KOPT-K1 (cell line): ENCODE data around the gene EFL1.

Experiments
- H3K27ac ChIP-seq: fragments of 200-600 bp; sonication (generic); 2 replicates; pipeline ENCODE4 v1.5.1; 2016; ENCODE audit warnings: antibody characterized with exemption, mild to moderate bottlenecking, low read depth, low read length; ENCODE audit not compliant: poor library complexity, severe bottlenecking
- H3K36me3 ChIP-seq: fragments of 200-600 bp; sonication (generic); 2 replicates; pipeline ENCODE4 v1.5.1; 2017; ENCODE audit warnings: antibody characterized with exemption, mild to moderate bottlenecking, low read length, moderate library complexity; ENCODE audit not compliant: insufficient read depth
- H3K9me3 ChIP-seq: fragments of 200-600 bp; sonication (generic); 2 replicates; pipeline ENCODE4 v1.5.1; 2017; ENCODE audit warnings: antibody characterized with exemption, low read length, mild to moderate bottlenecking; ENCODE audit not compliant: insufficient read depth, poor library complexity, severe bottlenecking

Gene EFL1

GRCh38 chr15:82168757-82169156 lies 93.8 kb downstream of the EFL1 start:
- Histone ChIP-seq H3K27ac (no peak overlapping the region), H3K9me3 (no peaks in the 10 kb centered on the region), H3K36me3 (peaks cover 7% of the 10 kb centered on the region; the same call in 1 of the 2 replicates)

- Histone ChIP-seq H3K27ac (no peak overlapping the region), H3K36me3 (peaks cover 12% of the 10 kb centered on the region; the same call in 1 of the 2 replicates), H3K9me3 (no peaks in the 10 kb centered on the region)
These were observed 94.2 kb downstream of the EFL1 start for GRCh38 chr15:82168296-82168695.

GRCh38 chr15:82165948-82166376 lies 96.6 kb downstream of the EFL1 start:
- no peaks in the 10 kb centered on the region for H3K9me3 ChIP-seq
- no peak overlapping the region for H3K27ac ChIP-seq
- peaks cover 35% of the 10 kb centered on the region for H3K36me3 ChIP-seq

GRCh38 chr15:82159922-82160321 lies 102.6 kb downstream of the EFL1 start:
- Histone ChIP-seq H3K36me3 (peaks cover 76% of the 10 kb centered on the region), H3K9me3 (no peaks in the 10 kb centered on the region), H3K27ac (no peak overlapping the region)

GRCh38 chr15:82158811-82159210 lies 103.7 kb downstream of the EFL1 start:
- no peaks in the 10 kb centered on the region for H3K9me3 ChIP-seq
- peaks cover 69% of the 10 kb centered on the region for H3K36me3 ChIP-seq
- H3K27ac ChIP-seq, result no peak overlapping the region

- Histone ChIP-seq H3K9me3 (no peaks in the 10 kb centered on the region), H3K27ac (no peak overlapping the region), H3K36me3 (peaks cover 45% of the 10 kb centered on the region)
These were observed 111.9 kb downstream of the EFL1 start for GRCh38 chr15:82150645-82151044.

GRCh38 chr15:82146990-82147461 lies 115.5 kb downstream of the EFL1 start:
- Histone ChIP-seq H3K9me3 (no peaks in the 10 kb centered on the region), H3K36me3 (peaks cover 50% of the 10 kb centered on the region), H3K27ac (no peak overlapping the region)

GRCh38 chr15:82146576-82146975 lies 116.0 kb downstream of the EFL1 start:
- peaks cover 45% of the 10 kb centered on the region for H3K36me3 ChIP-seq
- no peak overlapping the region for H3K27ac ChIP-seq
- H3K9me3 ChIP-seq, result no peaks in the 10 kb centered on the region

GRCh38 chr15:82143390-82144385 lies 118.8 kb downstream of the EFL1 start:
- Histone ChIP-seq H3K36me3 (peaks cover 26% of the 10 kb centered on the region), H3K9me3 (no peaks in the 10 kb centered on the region)

GRCh38 chr15:82140886-82141285 lies 121.6 kb downstream of the EFL1 start:
- Histone ChIP-seq H3K27ac (no peak overlapping the region), H3K36me3 (peaks cover 50% of the 10 kb centered on the region), H3K9me3 (no peaks in the 10 kb centered on the region)

More at GRCh38 chr15:82143390-82144385, 118.8 kb downstream of the EFL1 start:
- H3K27ac ChIP-seq, result no peak overlapping the region

GRCh38 chr15:82139823-82140268 lies 122.7 kb downstream of the EFL1 start:
- H3K9me3 ChIP-seq, result no peaks in the 10 kb centered on the region
- H3K36me3 ChIP-seq, result peaks cover 55% of the 10 kb centered on the region
- H3K27ac ChIP-seq, result no peak overlapping the region

- Histone ChIP-seq H3K36me3 (peaks cover 58% of the 10 kb centered on the region), H3K27ac (no peak overlapping the region), H3K9me3 (no peaks in the 10 kb centered on the region)
These were observed 124.2 kb downstream of the EFL1 start for GRCh38 chr15:82138306-82138705.

GRCh38 chr15:82137261-82137660 lies 125.3 kb downstream of the EFL1 start:
- Histone ChIP-seq H3K36me3 (peaks cover 66% of the 10 kb centered on the region), H3K9me3 (no peaks in the 10 kb centered on the region), H3K27ac (no peak overlapping the region)

GRCh38 chr15:82136120-82136519 lies 126.4 kb downstream of the EFL1 start:
- H3K27ac ChIP-seq, result no peak overlapping the region
- H3K36me3 ChIP-seq, result peaks cover 72% of the 10 kb centered on the region

GRCh38 chr15:82135638-82136037 lies 126.9 kb downstream of the EFL1 start:
- Histone ChIP-seq H3K27ac (no peak overlapping the region), H3K9me3 (no peaks in the 10 kb centered on the region), H3K36me3 (peaks cover 76% of the 10 kb centered on the region)

More at GRCh38 chr15:82136120-82136519, 126.4 kb downstream of the EFL1 start:
- H3K9me3 ChIP-seq, result no peaks in the 10 kb centered on the region
